CD14-positive monocyte (primary cell): ENCODE measurements around the gene RC3H1. TPM values are rescaled to one million over a fixed set of nuclear protein-coding genes. Genes with fewer than 3 reads are reported as not detected.
"Not testable (repeated sequence)": the region's sequence is repeated elsewhere in the genome, so short reads cannot be mapped to it uniquely, and the experiment has no call there.

Source experiments
- DNase-seq, 3 donors: peaks; one replicate each; pipeline ENCODE4 v3.0.0-alpha.2; 2011 to 2022
- H2AFZ ChIP-seq: 2 replicates; pipeline ENCODE4 v1.6.0; 2012; ENCODE audit warnings: mild to moderate bottlenecking, low read depth, low read length, inconsistent platforms; ENCODE audit not compliant: insufficient read depth, poor library complexity, severe bottlenecking
- H3K27ac ChIP-seq, 2 donors: 1 replicate in 1 of 2; 2 replicates in 1 of 2; pipeline ENCODE4 v1.5.1; 2012 to 2013; ENCODE audit warnings: low read length in 2 of 2, control low read depth in 1 of 2, inconsistent platforms in 1 of 2, low read depth in 1 of 2, mild to moderate bottlenecking in 1 of 2
- H3K27me3 ChIP-seq, 2 donors: one replicate each; pipeline versions ENCODE4 v1.6.0 to v1.6.1; 2011 to 2013; ENCODE audit warnings: low read length in 2 of 2; ENCODE audit not compliant: control insufficient read depth in 2 of 2, insufficient read depth in 2 of 2
- H3K36me3 ChIP-seq, 2 donors: replicated peaks in 1 of 2; 1 replicate in 1 of 2; 2 replicates in 1 of 2; pipeline versions ENCODE4 v1.5.1 to v1.6.1; 2012 to 2013; ENCODE audit warnings: low read length in 2 of 2, control low read depth in 1 of 2, inconsistent platforms in 1 of 2, mild to moderate bottlenecking in 1 of 2; ENCODE audit not compliant: insufficient read depth in 2 of 2, control insufficient read depth in 1 of 2
- H3K4me1 ChIP-seq, 2 donors: 1 replicate in 1 of 2; 2 replicates in 1 of 2; pipeline versions ENCODE4 v1.5.1 to v1.6.1; 2012 to 2013; ENCODE audit warnings: low read length in 2 of 2, control low read depth in 1 of 2, inconsistent platforms in 1 of 2, mild to moderate bottlenecking in 1 of 2, moderate library complexity in 1 of 2; ENCODE audit not compliant: insufficient read depth in 2 of 2, control insufficient read depth in 1 of 2
- H3K4me2 ChIP-seq: replicated peaks from 2 replicates; pipeline ENCODE3; 2012; ENCODE audit warnings: low read length, moderate library complexity, mild to moderate bottlenecking; ENCODE audit not compliant: poor library complexity, severe bottlenecking; ENCODE audit errors: extremely low read depth
- H3K4me3 ChIP-seq, 3 experiments: fragments of 200-600 bp in 1 of 3; sonication (generic) in 1 of 3; replicated peaks in 1 of 3; 1 replicate in 2 of 3; 2 replicates in 1 of 3; pipeline ENCODE4 v1.5.1; 2011 to 2013; ENCODE audit warnings: low read length in 3 of 3, mild to moderate bottlenecking in 3 of 3, control low read depth in 2 of 3, low read depth in 2 of 3, inconsistent platforms in 1 of 3, moderate library complexity in 1 of 3
- H3K79me2 ChIP-seq: 2 replicates; pipeline ENCODE4 v1.6.0; 2012; ENCODE audit warnings: mild to moderate bottlenecking, control low read depth, inconsistent platforms, low read length, moderate library complexity; ENCODE audit not compliant: insufficient read depth
- H3K9ac ChIP-seq: 2 replicates; pipeline ENCODE4 v1.6.0; 2017; ENCODE audit warnings: low read length, mild to moderate bottlenecking; ENCODE audit not compliant: insufficient read depth, poor library complexity, severe bottlenecking
- H3K9me3 ChIP-seq, 2 donors: replicated peaks in 1 of 2; 1 replicate in 1 of 2; 2 replicates in 1 of 2; pipeline versions ENCODE4 v1.5.1 to v1.6.1; 2012 to 2013; ENCODE audit warnings: low read length in 2 of 2, control low read depth in 1 of 2; ENCODE audit not compliant: control insufficient read depth in 1 of 2, insufficient read depth in 1 of 2
- H4K20me1 ChIP-seq: 2 replicates; pipeline ENCODE4 v1.6.0; 2012; ENCODE audit warnings: mild to moderate bottlenecking, low read length, control low read depth, moderate library complexity; ENCODE audit not compliant: insufficient read depth
- H3K27ac Mint-ChIP-seq, 7 donors: one replicate each; pipeline ENCODE4 v1.8.0; 2020; ENCODE audit warnings: mild to moderate bottlenecking in 7 of 7, mixed read lengths in 7 of 7, moderate library complexity in 6 of 7, inconsistent platforms in 2 of 7
- H3K27me3 Mint-ChIP-seq, 3 donors: one replicate each; pipeline ENCODE4 v1.8.0; 2021 to 2022; ENCODE audit warnings: low read depth in 3 of 3, mild to moderate bottlenecking in 3 of 3, mixed read lengths in 3 of 3, moderate library complexity in 3 of 3, inconsistent platforms in 1 of 3
- H3K36me3 Mint-ChIP-seq, 2 donors: one replicate each; pipeline ENCODE4 v1.8.0; 2020; ENCODE audit warnings: mixed read lengths in 2 of 2, inconsistent platforms in 1 of 2, mild to moderate bottlenecking in 1 of 2
- H3K4me1 Mint-ChIP-seq: one replicate; pipeline ENCODE4 v1.8.0; 2020; ENCODE audit warnings: mild to moderate bottlenecking, mixed read lengths
- H3K4me3 Mint-ChIP-seq, 2 donors: one replicate each; pipeline ENCODE4 v1.8.0; 2020; ENCODE audit warnings: mild to moderate bottlenecking in 2 of 2, mixed read lengths in 2 of 2, moderate library complexity in 1 of 2
- H3K9me3 Mint-ChIP-seq, 7 donors: one replicate each; pipeline ENCODE4 v1.8.0; 2020 to 2022; ENCODE audit warnings: mixed read lengths in 7 of 7, mild to moderate bottlenecking in 6 of 7, moderate library complexity in 6 of 7, inconsistent platforms in 2 of 7
- WGBS: methylation state at CpG from one replicate; pipeline ENCODE4 v1.1.5; 2013; ENCODE audit warnings: missing lambda C conversion rate; ENCODE audit not compliant: insufficient coverage; 5-methylcytosine and 5-hydroxymethylcytosine counted together
- intact Hi-C, 2 donors: fragments of 100-400 bp; cut with micrococcal nuclease; formaldehyde crosslinking; loops; one replicate each; pipeline versions ENCODE4 v1.15.0 to v1.15.1; 2023
- polyA plus RNA-seq, 3 donors: library from polyadenylated mRNA; depleted of rRNA in 1 of 3; unstranded in 2 of 3; stranded (reverse) in 1 of 3; fragments of 300-500 nt in 2 of 3; fragments of >200 nt in 1 of 3; fragmentation: Illumina TruSeq in 2 of 3; gene quantifications; 1 replicate in 2 of 3; 2 replicates in 1 of 3; pipeline ENCODE4 v1.2.3, GENCODE V29; 2012 to 2021
- TF ChIP-seq, protein P1 (sequence below): fragments of 200-600 bp; IDR thresholded peaks from one replicate; pipeline ENCODE4 v1.8.0; 2022; ENCODE audit warnings: antibody characterized with exemption, mild to moderate bottlenecking

Gene RC3H1
- polyA plus RNA-seq, 3 donors: 3.8 to 17.3 (median 7.8) TPM

DNA sequence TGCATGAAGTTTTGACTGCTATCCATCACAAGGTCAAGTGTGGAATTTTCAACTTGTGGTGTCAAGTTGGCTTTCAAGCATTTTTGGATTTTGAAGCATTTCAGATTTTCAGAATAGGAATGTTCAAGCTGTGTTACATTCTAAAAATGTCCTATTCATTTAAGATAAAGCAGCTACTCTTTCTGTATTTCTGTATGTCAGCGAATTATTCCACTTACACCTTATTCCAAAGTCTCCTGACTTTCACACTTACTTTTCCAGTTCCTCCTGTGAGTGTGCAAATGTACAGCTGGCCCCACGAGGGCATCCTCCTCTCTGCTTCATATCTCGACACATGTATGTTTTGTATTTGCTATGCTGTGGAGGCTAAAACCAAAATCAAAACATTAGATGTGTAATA is 51.9 kb downstream of the RC3H1 start:
- Mint-ChIP-seq H3K9me3 (no peaks in the 10 kb centered on the region), H3K27ac (peak overlapping the region in 1 of 7 donors; percentile 57), H3K4me3 (no peak overlapping the region), H3K36me3 (peaks cover 60 to 74% of the 10 kb centered on the region in 2 donors), H3K27me3 (no peaks in the 10 kb centered on the region), H3K4me1 (no peaks in the 10 kb centered on the region)
- H3K4me3 ChIP-seq: no peak overlapping the region
- H3K9ac ChIP-seq: no peak overlapping the region
- H3K9me3 ChIP-seq: no peaks in the 10 kb centered on the region
- H3K4me2 ChIP-seq: no peak overlapping the region
- intact Hi-C loops: no loop called here
- no peak overlapping the region for H3K27ac ChIP-seq
- H4K20me1 ChIP-seq: peaks cover 55% of the 10 kb centered on the region
- no peaks in the 10 kb centered on the region for H3K4me1 ChIP-seq
- TF ChIP-seq, protein P1, sequence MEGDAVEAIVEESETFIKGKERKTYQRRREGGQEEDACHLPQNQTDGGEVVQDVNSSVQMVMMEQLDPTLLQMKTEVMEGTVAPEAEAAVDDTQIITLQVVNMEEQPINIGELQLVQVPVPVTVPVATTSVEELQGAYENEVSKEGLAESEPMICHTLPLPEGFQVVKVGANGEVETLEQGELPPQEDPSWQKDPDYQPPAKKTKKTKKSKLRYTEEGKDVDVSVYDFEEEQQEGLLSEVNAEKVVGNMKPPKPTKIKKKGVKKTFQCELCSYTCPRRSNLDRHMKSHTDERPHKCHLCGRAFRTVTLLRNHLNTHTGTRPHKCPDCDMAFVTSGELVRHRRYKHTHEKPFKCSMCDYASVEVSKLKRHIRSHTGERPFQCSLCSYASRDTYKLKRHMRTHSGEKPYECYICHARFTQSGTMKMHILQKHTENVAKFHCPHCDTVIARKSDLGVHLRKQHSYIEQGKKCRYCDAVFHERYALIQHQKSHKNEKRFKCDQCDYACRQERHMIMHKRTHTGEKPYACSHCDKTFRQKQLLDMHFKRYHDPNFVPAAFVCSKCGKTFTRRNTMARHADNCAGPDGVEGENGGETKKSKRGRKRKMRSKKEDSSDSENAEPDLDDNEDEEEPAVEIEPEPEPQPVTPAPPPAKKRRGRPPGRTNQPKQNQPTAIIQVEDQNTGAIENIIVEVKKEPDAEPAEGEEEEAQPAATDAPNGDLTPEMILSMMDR: no peak
- no peak for DNase-seq
- WGBS: no CpG with 5 or more reads among the region's 3 CpGs
- peaks cover 81 to 88% of the 10 kb centered on the region in 2 donors for H3K36me3 ChIP-seq
- H2AFZ ChIP-seq: no peak overlapping the region
- no peaks in the 10 kb centered on the region for H3K27me3 ChIP-seq
- H3K79me2 ChIP-seq: no peaks in the 10 kb centered on the region

DNA sequence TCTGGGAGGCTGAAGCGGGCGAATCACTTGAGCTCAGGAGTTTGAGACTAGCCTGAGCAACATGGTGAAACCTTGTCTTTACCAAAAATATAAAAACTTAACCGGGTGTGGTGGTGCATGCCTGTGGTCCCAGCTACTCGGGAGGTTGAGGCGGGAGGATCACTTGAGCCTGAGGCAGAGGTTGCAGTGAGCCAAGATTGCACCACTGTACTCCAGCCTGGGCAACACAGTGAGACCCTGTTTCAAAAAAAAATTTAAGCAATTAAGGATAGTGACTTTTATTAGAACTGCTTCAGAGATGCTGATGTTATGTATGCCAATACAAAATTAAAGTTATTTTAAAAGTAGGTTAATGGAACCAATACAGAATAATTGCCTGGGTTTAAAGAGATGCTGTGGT is 56.3 kb downstream of the RC3H1 start:
- DNase-seq, H3K4me1 Mint-ChIP-seq, H3K27me3 Mint-ChIP-seq, H3K4me3 Mint-ChIP-seq, H3K9me3 Mint-ChIP-seq, intact Hi-C loops, H3K9me3 ChIP-seq, H3K4me2 ChIP-seq, H3K4me1 ChIP-seq, H3K9ac ChIP-seq, H3K4me3 ChIP-seq, H3K27ac ChIP-seq, H2AFZ ChIP-seq, H3K27me3 ChIP-seq: not testable (repeated sequence)
- WGBS: 100% methylated on average over 5 of the region's 5 CpGs
- H4K20me1 ChIP-seq: peaks cover 56% of the 10 kb centered on the region
- Mint-ChIP-seq H3K27ac (peak overlapping the region in 1 of 7 donors; percentile 63), H3K36me3 (peaks cover 68 to 80% of the 10 kb centered on the region in 2 donors)
- H3K36me3 ChIP-seq: peaks cover 89 to 90% of the 10 kb centered on the region in 2 donors
- H3K79me2 ChIP-seq: peaks cover 16% of the 10 kb centered on the region
